GF-D8 (cell line): ENCODE data around the gene EEF1A2.

ENCODE experiments used
- DNase-seq: peaks from one replicate; lab custom pipeline; 2025; lab: John Stamatoyannopoulos, UW

The EEF1A2 gene

GRCh38 chr20:63520504-63520933, 21.6 kb upstream of the EEF1A2 start, which contains the start of gene PPDPF:
Gene PPDPF (plus strand): TSS chr20:63520765. CDS start chr20:63521309, 544 bp downstream.
- peak; percentile 24 for DNase-seq

DNA sequence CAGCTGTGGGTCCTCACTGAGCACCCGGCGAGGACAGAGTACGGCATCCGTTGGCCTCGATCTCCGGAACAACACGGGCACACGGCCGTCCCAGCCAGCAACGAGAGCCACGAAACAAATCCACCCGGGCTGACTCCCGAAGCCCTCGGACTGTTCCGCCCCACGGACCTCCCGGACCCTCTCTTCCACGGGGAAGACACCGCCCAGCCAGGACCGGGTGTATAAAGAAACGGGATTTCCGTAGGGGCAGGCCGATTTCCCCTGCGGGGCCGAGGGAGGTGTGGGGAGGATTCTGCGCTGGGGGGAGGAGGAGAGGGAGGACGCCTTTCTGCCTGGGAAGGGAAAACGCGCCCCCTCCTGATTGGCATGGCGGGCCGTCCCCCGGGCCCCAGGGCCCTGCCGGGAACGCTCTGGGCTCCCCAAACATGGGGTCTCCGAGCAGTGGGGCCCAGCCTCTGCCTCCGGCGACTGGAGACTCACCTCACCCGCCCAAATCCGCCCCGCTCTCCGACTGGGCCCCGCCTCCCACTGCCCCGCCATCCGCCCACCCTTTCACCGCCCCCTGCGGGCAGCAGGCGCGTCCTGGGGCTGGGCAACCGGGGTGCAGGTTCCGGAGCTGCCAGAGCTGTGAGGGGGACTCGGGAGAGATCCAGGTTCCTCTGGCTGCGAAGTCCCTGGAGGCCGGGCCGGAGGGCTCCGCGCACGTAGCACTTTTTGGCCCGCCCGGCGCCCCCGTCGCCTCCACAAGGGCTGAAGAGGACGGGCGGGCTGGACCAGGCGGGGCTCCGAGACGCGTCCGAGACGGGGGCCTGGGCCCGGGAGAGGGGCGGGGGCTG, 21.0 kb upstream of the EEF1A2 start:
- no peak for DNase-seq

- no peak for DNase-seq
Observed at GRCh38 chr20:63518946-63519667, 20.2 kb upstream of the EEF1A2 start.

DNA sequence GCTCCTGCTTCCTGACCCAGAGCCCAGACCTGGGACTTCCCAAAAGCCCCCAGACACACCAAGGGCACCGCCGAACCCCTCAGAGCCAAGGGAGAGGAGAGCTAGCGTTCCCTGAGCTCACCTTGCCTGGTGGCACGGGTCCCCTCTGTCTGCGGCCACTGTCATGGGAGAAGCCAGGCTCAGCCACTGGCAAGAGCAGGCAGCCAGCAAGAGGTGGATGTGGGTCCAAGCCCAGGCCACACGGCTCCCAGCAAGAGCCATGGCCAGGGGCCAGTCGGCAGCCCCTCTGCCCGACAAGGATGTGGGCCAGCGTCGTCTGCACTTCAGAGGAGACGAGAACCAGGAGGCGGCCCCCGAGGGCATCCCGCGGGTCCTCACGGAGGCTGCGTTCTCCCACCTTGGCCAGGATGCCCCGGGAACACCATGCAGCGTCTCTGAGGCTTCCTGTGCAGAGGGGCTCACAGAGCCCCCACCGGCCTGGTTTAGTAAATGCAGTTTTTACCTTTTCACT, 19.5 kb upstream of the EEF1A2 start:
- DNase-seq = no peak

- no peak for DNase-seq
Observed at GRCh38 chr20:63517376-63518309, 18.8 kb upstream of the EEF1A2 start.

DNA sequence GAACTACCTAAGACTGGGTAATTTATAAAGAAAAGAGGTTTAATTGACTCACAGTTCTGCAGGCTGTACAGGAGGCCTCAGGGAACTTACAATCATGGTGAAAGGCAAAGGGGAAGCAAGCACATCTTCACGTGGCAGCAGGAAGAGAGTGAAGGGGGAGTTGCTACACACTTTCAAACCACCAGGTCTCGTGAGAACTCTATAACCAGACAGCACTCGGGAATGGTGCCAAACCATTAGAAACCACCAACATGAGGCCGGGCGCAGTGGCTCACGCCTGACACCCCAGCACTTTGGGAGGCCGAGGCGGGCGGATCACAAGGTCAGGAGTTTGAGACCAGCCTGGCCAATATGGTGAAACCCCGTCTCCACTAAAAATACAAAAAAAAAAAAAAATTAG, 15.6 kb upstream of the EEF1A2 start:
- peak; percentile 86 for DNase-seq

GRCh38 chr20:63513207-63513606, 14.3 kb upstream of the EEF1A2 start:
- no peak for DNase-seq

GRCh38 chr20:63509088-63509564, 10.2 kb upstream of the EEF1A2 start:
- no peak for DNase-seq

GRCh38 chr20:63508072-63508768, 9.3 kb upstream of the EEF1A2 start:
- DNase-seq = peak; percentile 31

DNA sequence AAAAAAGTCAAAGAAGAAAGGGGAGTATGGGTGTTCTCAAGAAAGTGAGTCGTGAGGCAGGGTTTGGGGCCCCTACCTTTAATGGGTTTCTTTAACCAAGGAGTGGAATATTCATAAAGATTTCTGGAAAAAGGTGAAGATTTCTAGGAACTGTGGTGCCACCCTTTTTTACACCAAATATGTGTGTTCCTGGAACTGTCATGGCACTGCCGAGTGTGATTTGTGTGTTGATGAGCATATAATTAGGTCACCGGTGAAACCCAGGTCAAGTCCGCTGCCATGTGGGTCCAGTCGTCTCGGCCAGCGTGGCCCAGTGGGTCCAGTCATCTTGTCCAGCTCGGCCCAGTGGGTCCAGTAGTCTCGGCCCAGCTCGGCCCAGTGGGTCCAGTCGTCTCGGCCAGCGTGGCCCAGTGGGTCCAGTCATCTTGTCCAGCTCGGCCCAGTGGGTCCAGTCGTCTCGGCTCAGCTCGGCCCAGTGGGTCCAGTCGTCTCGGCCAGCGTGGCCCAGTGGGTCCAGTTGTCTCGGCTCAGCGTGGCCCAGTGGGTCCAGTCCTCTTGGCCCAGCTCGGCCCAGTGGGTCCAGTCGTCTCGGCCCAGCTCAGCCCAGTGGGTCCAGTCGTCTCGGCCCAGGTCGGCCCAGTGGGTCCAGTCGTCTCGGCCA, 8.3 kb upstream of the EEF1A2 start:
- no peak for DNase-seq

DNA sequence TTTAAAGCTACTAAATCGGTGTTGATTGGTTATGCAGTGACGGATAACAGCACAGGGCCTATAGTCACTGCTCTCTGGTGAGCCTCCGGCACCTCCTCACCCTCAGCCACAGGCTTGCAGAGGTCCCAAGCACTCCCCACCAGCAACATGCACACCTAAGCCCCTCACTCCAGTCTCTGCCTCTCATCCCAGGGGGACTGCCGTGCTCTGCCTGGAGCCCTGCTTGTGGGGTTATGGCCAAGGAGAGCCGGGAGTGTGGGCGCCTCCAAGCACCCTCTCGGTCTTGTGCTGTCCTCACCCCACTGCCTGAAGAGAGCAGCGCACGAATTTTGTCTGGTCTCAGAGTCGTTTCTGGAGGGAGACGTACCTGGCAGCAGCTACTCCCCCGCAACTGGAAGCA, 6.8 kb upstream of the EEF1A2 start:
- DNase-seq = no peak

- DNase-seq = no peak
Observed at GRCh38 chr20:63505281-63505680, 6.4 kb upstream of the EEF1A2 start.

DNA sequence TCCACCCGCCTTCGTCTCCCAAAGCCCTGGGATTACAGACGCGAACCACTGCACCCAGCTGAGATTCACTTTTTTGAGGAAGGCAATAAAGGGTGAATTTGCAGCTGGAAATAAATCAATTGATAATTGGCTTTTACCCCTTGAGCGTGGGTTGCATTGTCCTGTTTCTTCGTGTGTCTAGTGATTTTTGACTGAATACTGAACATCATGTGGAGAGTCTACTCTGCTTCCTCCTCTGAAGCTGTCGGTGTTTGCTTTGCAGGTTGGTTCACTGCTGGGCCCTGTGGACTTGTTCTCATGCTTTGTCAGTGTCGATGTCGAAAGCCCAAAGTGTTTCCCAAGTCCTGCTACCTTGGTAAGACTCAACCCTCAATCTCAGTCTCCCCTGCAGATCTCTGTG, 5.8 kb upstream of the EEF1A2 start:
- no peak for DNase-seq

DNA sequence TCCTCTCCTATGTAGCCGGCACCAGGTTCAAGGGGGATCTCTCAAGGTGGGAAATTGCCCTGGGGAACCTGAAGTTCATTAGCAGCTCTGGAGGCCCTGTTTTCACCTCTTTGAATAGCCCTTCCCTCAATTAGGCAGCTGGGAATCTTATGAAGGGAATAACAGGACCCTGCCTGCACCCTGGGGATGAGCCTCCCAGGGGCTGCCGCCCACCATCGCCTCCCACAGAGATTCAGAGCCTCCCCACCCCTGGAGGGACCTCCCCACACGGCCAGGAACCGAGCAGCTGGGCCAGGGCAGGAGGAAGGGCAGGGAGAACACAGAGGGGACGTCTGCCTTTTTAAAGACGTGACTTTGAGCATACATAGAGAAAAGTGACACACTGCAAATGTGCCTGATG, 4.6 kb upstream of the EEF1A2 start:
- DNase-seq = no peak

DNA sequence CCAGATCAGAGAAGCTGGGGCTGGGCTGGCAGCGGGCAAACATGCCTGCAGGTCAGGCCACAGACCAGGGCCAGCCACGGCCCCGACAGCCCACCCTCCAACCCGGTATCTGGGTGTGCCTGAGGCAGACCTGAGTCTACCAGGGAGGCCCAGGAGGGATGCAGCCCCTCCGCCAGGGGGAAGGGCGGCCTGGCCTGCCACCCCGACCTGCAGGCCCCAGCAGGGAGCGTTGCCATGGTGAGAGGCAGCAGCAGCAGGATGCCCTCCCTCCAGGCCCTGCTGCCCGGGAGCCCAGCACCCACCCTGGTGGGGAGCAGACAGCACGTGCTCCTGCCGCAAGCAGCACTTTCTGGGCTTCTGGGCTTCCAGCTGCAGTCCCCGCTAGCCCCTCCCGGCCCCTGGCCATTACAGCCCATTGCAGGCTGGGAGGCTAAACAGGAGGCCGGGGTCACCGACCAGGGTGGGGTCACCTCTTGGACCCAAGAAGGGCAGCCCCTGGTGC, 3.8 kb upstream of the EEF1A2 start:
- DNase-seq = no peak

- DNase-seq = no peak
Observed at GRCh38 chr20:63501818-63502670, 3.2 kb upstream of the EEF1A2 start.

DNA sequence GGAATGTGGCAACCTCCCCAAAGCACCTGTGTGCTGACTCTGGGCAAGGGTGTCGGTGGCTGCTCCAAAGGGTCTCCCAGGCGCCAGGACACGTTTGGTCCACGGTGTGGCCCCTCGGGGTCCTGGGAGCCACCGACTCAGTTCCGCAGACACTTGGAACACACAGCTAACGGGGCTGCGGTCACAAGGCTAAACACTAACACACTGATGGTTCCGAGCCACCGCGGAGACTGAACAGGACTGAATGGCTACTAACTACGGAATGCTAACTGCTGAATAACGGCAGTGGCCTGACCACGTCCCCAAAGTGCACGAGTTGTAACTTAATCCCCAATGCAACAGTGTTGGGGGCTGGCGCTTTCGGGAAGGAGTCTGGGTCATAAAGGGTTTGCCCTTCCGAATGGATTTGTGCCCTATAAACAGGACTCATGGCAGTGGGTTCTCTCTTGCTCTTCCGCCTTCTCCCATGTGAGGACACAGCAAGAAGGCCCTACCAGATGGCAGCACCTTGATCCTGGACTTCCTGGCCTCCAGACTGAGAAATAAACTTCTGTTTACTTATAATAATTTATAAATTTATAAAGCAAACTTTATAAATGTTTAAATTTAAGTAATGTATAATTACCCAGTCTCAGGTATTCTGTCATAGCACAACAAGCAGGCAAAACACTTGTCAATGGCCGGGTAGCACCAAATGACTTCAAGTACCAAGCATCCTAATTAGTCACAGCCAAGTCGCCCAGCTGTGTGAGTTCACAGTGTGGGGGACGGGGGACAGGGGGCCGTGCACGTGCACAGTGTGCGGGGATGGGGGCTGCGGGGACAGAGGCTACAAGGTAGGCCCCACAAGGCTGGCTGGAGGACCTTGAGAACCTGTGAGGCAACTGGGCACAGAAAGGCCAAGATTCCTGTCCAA, 2.3 kb upstream of the EEF1A2 start:
- no peak for DNase-seq

DNA sequence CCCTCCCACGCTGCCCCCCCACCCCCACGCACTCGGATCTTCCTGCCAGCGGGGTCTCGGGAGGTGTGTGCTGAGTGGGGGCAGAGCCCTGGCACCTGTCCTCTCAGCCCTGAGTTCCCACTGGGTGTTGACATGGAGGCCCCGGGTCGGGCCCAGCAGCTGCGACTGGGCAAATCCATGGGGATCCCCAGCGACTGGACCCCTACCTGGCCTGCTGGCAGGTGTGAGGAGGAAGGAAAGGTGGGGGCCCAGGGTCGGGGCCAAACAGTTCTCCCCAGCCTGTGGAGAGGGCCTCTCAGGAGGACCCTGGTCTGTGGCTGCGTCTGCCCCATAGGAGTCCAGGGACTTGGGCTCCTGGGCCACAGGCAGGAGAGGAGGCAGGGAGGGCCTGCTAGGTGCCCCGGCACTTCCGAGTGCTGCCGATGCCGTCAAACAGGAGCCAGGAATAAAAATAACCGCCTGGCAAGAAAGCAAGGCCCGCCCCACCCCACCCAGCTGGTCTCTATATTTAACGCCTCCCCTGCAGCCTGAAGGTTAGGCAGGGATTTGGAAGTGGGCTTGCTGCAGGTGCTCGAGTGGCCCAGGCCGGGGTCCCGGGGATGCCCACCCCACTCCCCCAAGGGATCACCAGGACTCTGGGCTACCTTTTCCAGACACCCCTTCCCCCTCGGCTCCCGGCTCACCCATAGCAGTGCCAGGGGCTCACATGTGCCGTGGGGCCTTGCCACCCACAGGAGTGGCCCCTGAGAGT, 1.4 kb upstream of the EEF1A2 start:
- DNase-seq = no peak
